HepG2 (cell line): ENCODE results near the gene DEPDC1. TPM values are rescaled to one million over a fixed set of nuclear protein-coding genes. Genes with fewer than 3 reads are reported as not detected.

Experiments used
- AGO2 ChIP-seq: fragments of 200-400 bp; formaldehyde crosslinking; optimal IDR thresholded peaks from 2 replicates; pipeline ENCODE3; 2017; ENCODE audit warnings: mild to moderate bottlenecking, low read depth, low read length, moderate library complexity
- CREB3 ChIP-seq: sonication (generic); formaldehyde crosslinking; IDR thresholded peaks from 2 replicates; pipeline ENCODE4 v1.5.0; 2020; ENCODE audit warnings: missing genetic modification reagents
- ERF ChIP-seq: IDR thresholded peaks from 2 replicates; pipeline ENCODE4 v1.6.1; 2018; ENCODE audit warnings: missing biosample characterization, missing genetic modification reagents
- FOXJ3 ChIP-seq: sonication (generic); formaldehyde crosslinking; IDR thresholded peaks from 2 replicates; pipeline ENCODE4 v1.4.0; 2020; ENCODE audit warnings: missing genetic modification reagents, mild to moderate bottlenecking, borderline replicate concordance
- FOXK1 ChIP-seq: sonication (generic); formaldehyde crosslinking; IDR thresholded peaks from 2 replicates; pipeline ENCODE4 v1.4.0; 2020; ENCODE audit warnings: low read depth, missing genetic modification reagents, borderline replicate concordance
- GABPA ChIP-seq, 2 experiments: IDR thresholded peaks; 2 replicates each; pipeline ENCODE4 v1.6.1; 2011 to 2016; ENCODE audit warnings: low read depth in 2 of 2, low read length in 1 of 2, missing biosample characterization in 1 of 2, missing genetic modification characterization in 1 of 2
- GTF3A ChIP-seq: sonication (generic); formaldehyde crosslinking; conservative IDR thresholded peaks from 2 replicates; pipeline ENCODE4 v1.4.0; 2020; ENCODE audit warnings: mild to moderate bottlenecking, missing genetic modification reagents
- HHEX ChIP-seq: IDR thresholded peaks from 2 replicates; pipeline ENCODE4 v1.6.1; 2016; ENCODE audit warnings: control low read depth
- HMGXB3 ChIP-seq: sonication (generic); formaldehyde crosslinking; IDR thresholded peaks from 2 replicates; pipeline ENCODE4 v1.4.0; 2020; ENCODE audit warnings: missing genetic modification reagents, borderline replicate concordance
- HOXA7 ChIP-seq: sonication (generic); formaldehyde crosslinking; IDR thresholded peaks from 2 replicates; pipeline ENCODE4 v1.8.1; 2022; ENCODE audit warnings: mild to moderate bottlenecking, missing genetic modification reagents, moderate library complexity
- JDP2 ChIP-seq: sonication (generic); formaldehyde crosslinking; IDR thresholded peaks from 2 replicates; pipeline ENCODE4 v1.8.1; 2022; ENCODE audit warnings: missing genetic modification reagents, borderline replicate concordance
- PLSCR1 ChIP-seq: sonication (generic); formaldehyde crosslinking; IDR thresholded peaks from 2 replicates; pipeline ENCODE4 v1.5.0; 2020; ENCODE audit warnings: missing genetic modification reagents, mild to moderate bottlenecking, borderline replicate concordance
- RNF219 ChIP-seq: sonication (generic); formaldehyde crosslinking; IDR thresholded peaks from 2 replicates; pipeline ENCODE4 v1.5.0; 2020; ENCODE audit warnings: mild to moderate bottlenecking, missing genetic modification reagents
- SRSF4 ChIP-seq: fragments of 200-400 bp; formaldehyde crosslinking; IDR thresholded peaks from one replicate; pipeline ENCODE4 v1.6.1; 2018; ENCODE audit warnings: mild to moderate bottlenecking, low read depth, low read length, moderate library complexity; ENCODE audit not compliant: poor library complexity, severe bottlenecking
- TCF12 ChIP-seq, 2 experiments: fragments of 450-650 bp in 1 of 2; sonication (generic) in 1 of 2; formaldehyde crosslinking in 1 of 2; IDR thresholded peaks; 2 replicates each; pipeline versions ENCODE4 v1.6.1 to v1.8.0; 2017 to 2022; ENCODE audit warnings: antibody characterized with exemption in 1 of 2, mild to moderate bottlenecking in 1 of 2, missing genetic modification reagents in 1 of 2, moderate library complexity in 1 of 2
- TEAD2 ChIP-seq: sonication (generic); formaldehyde crosslinking; IDR thresholded peaks from 2 replicates; pipeline ENCODE4 v1.9.0; 2021; ENCODE audit warnings: missing genetic modification reagents
- ZNF251 ChIP-seq: sonication (generic); formaldehyde crosslinking; IDR thresholded peaks from 2 replicates; pipeline ENCODE4 v1.9.0; 2021; ENCODE audit warnings: mild to moderate bottlenecking, missing genetic modification reagents
- ZNF546 ChIP-seq: sonication (generic); formaldehyde crosslinking; conservative IDR thresholded peaks from 2 replicates; pipeline ENCODE4 v1.8.1; 2023; ENCODE audit warnings: mild to moderate bottlenecking, missing genetic modification reagents
- ZNF615 ChIP-seq: sonication (generic); formaldehyde crosslinking; IDR thresholded peaks from 2 replicates; pipeline ENCODE4 v1.5.0; 2020; ENCODE audit warnings: mild to moderate bottlenecking, missing genetic modification reagents, borderline replicate concordance
- ZNF703 ChIP-seq: sonication (generic); formaldehyde crosslinking; IDR thresholded peaks from 2 replicates; pipeline ENCODE4 v1.5.1; 2020; ENCODE audit warnings: missing genetic modification reagents, mild to moderate bottlenecking, moderate library complexity, borderline replicate concordance
- ZNF878 ChIP-seq: sonication (generic); formaldehyde crosslinking; IDR thresholded peaks from 2 replicates; pipeline ENCODE4 v1.8.1; 2023; ENCODE audit warnings: mild to moderate bottlenecking, missing genetic modification reagents, moderate library complexity
- polyA plus RNA-seq, 8 experiments: library from polyadenylated mRNA; depleted of rRNA in 3 of 8; stranded (reverse) in 7 of 8; unstranded in 1 of 8; fragments of >200 nt; fragmentation: Illumina TruSeq in 4 of 8; extraction: Trizol in 4 of 8; gene quantifications; 2 replicates each; pipeline versions ENCODE4 v1.2.1 to v1.2.3, GENCODE V29; 2011 to 2016; ENCODE audit warnings: low read depth in 4 of 8, missing spikeins in 1 of 8, mixed read lengths in 1 of 8; ENCODE audit not compliant: insufficient read depth in 1 of 8
- total RNA-seq, 5 experiments: library from RNA; depleted of rRNA; stranded (reverse); fragments of >200 nt; fragmentation: Illumina TruSeq; extraction: Trizol; gene quantifications; 2 replicates each; pipeline ENCODE4 v1.2.3, GENCODE V29; 2016; ENCODE audit warnings: low read depth in 1 of 5

The DEPDC1 gene
- total and polyA plus RNA-seq, 2 of the 13 experiments (the other 11 are each of a cell fraction or from before 2014, with no cell fraction given) = 7.0 to 20.2 TPM

GRCh38 chr1:68496680-68497357 is at the start of gene DEPDC1 (continued):
- TF ChIP-seq ZNF251 (no peak), ZNF703 (no peak), FOXJ3 (CRISPR knock-in tag) (no peak), HHEX (CRISPR knock-in tag) (no peak), ZNF878 (CRISPR knock-in tag) (no peak), RNF219 (CRISPR knock-in tag) (no peak), GTF3A (CRISPR knock-in tag) (0 out of 2 replicates have a peak, but pooled peaks have one; percentile 54), HOXA7 (CRISPR knock-in tag) (no peak), PLSCR1 (CRISPR knock-in tag) (no peak), FOXK1 (CRISPR knock-in tag) (0 out of 2 replicates have a peak, but pooled peaks have one; percentile 56), AGO2 (peak; percentile 13), SRSF4 (no peak), ZNF546 (CRISPR knock-in tag) (0 out of 2 replicates have a peak, but pooled peaks have one; percentile 34), ERF (CRISPR knock-in tag) (no peak; the same call in 1 of the 2 replicates), CREB3 (no peak), TEAD2 (CRISPR knock-in tag) (no peak), JDP2 (CRISPR knock-in tag) (no peak; the same call in 1 of the 2 replicates), ZNF615 (CRISPR knock-in tag) (no peak), GABPA (IDR thresholded peaks at IDR 0.05; ENCODE audit: low read depth, low read length) (no peak), GABPA (CRISPR knock-in tag; IDR thresholded peaks at IDR 0.05; ENCODE audit: low read depth) (no peak), TCF12 (IDR thresholded peaks at IDR 0.05) (no peak), TCF12 (CRISPR knock-in tag; IDR thresholded peaks at IDR 0.05) (no peak), HMGXB3 (CRISPR knock-in tag) (no peak; the same call in 1 of the 2 replicates)
